Measurements from ENCODE around the gene HORMAD1. TPM values are rescaled to one million over a fixed set of nuclear protein-coding genes. Genes with fewer than 3 reads are reported as not detected.

HORMAD1 gene
- total and polyA plus RNA-seq, 2 of the 8 experiments (the other 6 are each of a cell fraction or from before 2014, with no cell fraction given): not detected

- Histone ChIP-seq H2BK5ac (ENCODE audit: low read depth, low read length) (no peak overlapping the region), H3K27ac (ENCODE audit: low read depth, low read length) (no peak overlapping the region), H2BK15ac (ENCODE audit: low read length) (no peak overlapping the region), H3K4ac (replicated peaks; ENCODE audit: insufficient read length, low read depth, low read length) (no peak overlapping the region), H3K27me3 (replicated peaks in 1 of 4; ENCODE audit: control insufficient read depth in 3 of 4, extremely low read depth in 1 of 4, insufficient read depth in 3 of 4, low read length in 3 of 4) (peaks cover 0 to 1% (median 0%) of the 10 kb centered on the region in 4 experiments; a peak in 1 of 7 replicates), H4K91ac (replicated peaks; ENCODE audit: insufficient read length, low read length) (no peak overlapping the region), H3K36me3 (ENCODE audit: control insufficient read depth in 2 of 4, insufficient read depth in 4 of 4, low read length in 3 of 4) (peaks cover 2 to 45% (median 8%) of the 10 kb centered on the region in 4 experiments; a peak in 6 of 8 replicates), H3K9me3 (ENCODE audit: insufficient read depth in 2 of 2, low read depth in 1 of 2, low read length in 1 of 2) (no peaks in the 10 kb centered on the region), H4K5ac (ENCODE audit: insufficient read length, low read depth, low read length) (no peak overlapping the region), H4K8ac (ENCODE audit: extremely low read depth, insufficient read depth, low read length) (no peak overlapping the region), H3K79me2 (ENCODE audit: control insufficient read depth in 1 of 2, insufficient read depth in 2 of 2, low read length in 2 of 2) (no peaks in the 10 kb centered on the region), H3K4me1 (replicated peaks in 1 of 4; ENCODE audit: control insufficient read depth in 3 of 4, insufficient read depth in 4 of 4, low read length in 3 of 4) (no peaks in the 10 kb centered on the region), H3K9ac (replicated peaks in 1 of 4; ENCODE audit: extremely low read depth in 1 of 4, low read depth in 3 of 4, low read length in 3 of 4) (no peak overlapping the region), H2BK12ac (ENCODE audit: low read depth, low read length) (no peak overlapping the region), H3K4me3 (ENCODE audit: extremely low read depth in 1 of 4, insufficient read depth in 2 of 4, low read depth in 3 of 4, low read length in 4 of 4) (no peak overlapping the region), H3K14ac (ENCODE audit: insufficient read length) (no peak overlapping the region), H2BK20ac (ENCODE audit: low read length) (no peak overlapping the region), H3K79me1 (ENCODE audit: low read depth, low read length) (no peaks in the 10 kb centered on the region), H3K56ac (replicated peaks; ENCODE audit: insufficient read length, low read depth, low read length) (no peak overlapping the region), H3K18ac (ENCODE audit: extremely low read depth, low read length) (no peak overlapping the region), H2BK120ac (replicated peaks; ENCODE audit: low read depth, low read length) (no peak overlapping the region), H3K23me2 (ENCODE audit: low read depth, low read length) (no peaks in the 10 kb centered on the region), H4K20me1 (replicated peaks in 1 of 2; ENCODE audit: control insufficient read depth in 1 of 2, insufficient read depth in 2 of 2, low read length in 2 of 2) (peaks cover 0 to 2% of the 10 kb centered on the region in 2 experiments), H3K4me2 (ENCODE audit: insufficient read depth in 1 of 2, low read depth in 2 of 2, low read length in 2 of 2) (no peak overlapping the region), H3K23ac (ENCODE audit: insufficient read length) (no peak overlapping the region), H2AK5ac (ENCODE audit: low read depth, low read length) (no peak overlapping the region), H2AFZ (ENCODE audit: low read length) (no peak overlapping the region)
- TF ChIP-seq CREB1 (IDR thresholded peaks at IDR 0.05) (no peak), SP1 (IDR thresholded peaks at IDR 0.05; ENCODE audit: low read depth, low read length) (no peak), POLR2A (IDR thresholded peaks at IDR 0.05; ENCODE audit: control extremely low read depth in 1 of 2, low read depth in 2 of 2, low read length in 2 of 2) (no peak), SIN3A (conservative IDR thresholded peaks at IDR 0.05 in 1 of 2, IDR thresholded peaks at IDR 0.05 in 1 of 2; ENCODE audit: low read depth in 1 of 2, low read length in 2 of 2) (no peak), EP300 (IDR thresholded peaks at IDR 0.05; ENCODE audit: borderline replicate concordance in 1 of 2, low read depth in 2 of 2, low read length in 2 of 2) (no peak)
- FAIRE-seq (no peak), DNase-seq (ENCODE audit: low read depth in 1 of 2, low spot score in 2 of 2) (no peak)
- 100% methylated on average over 1 of the region's 1 CpG; no CpG with 5 or more reads in 1 of the 2 experiments for WGBS, 2 experiments (ENCODE audit: extremely low coverage in 1 of 2, insufficient coverage in 1 of 2, insufficient read length in 1 of 2, insufficient replicate concordance in 2 of 2, low coverage in 1 of 2, low lambda C conversion rate in 2 of 2, missing lambda C conversion rate in 1 of 2)
- ChIA-PET POLR2A (ENCODE audit: partially characterized antibody) (no interaction called here), CTCF (ENCODE audit: partially characterized antibody) (no interaction called here)
These were observed 31.9 kb downstream of the HORMAD1 start for GRCh38 chr1:150688763-150689162.

Measured in H1 (cell line).